Measurements from ENCODE around the gene NTRK1.

NTRK1 gene

GRCh38 chr1:156899956-156900718, 39.5 kb downstream of the NTRK1 start:
- DNase-seq, result no peak

- no peak for DNase-seq
Measured at GRCh38 chr1:156900896-156901589, 40.4 kb downstream of the NTRK1 start.

- no peak for DNase-seq
Measured at GRCh38 chr1:156901590-156901900, 40.9 kb downstream of the NTRK1 start.

GRCh38 chr1:156901966-156902915, 41.6 kb downstream of the NTRK1 start:
- no peak for DNase-seq

GRCh38 chr1:156903328-156904091, 42.8 kb downstream of the NTRK1 start:
- no peak for DNase-seq

- no peak for DNase-seq
Measured at GRCh38 chr1:156904187-156904959, 43.7 kb downstream of the NTRK1 start.

- no peak for DNase-seq
Measured at GRCh38 chr1:156905176-156905575, 44.5 kb downstream of the NTRK1 start.

- DNase-seq, result no peak
Measured at GRCh38 chr1:156905651-156906050, 45.0 kb downstream of the NTRK1 start.

GRCh38 chr1:156906206-156906906, 45.7 kb downstream of the NTRK1 start:
- DNase-seq, result no peak

- DNase-seq, result no peak
Measured at GRCh38 chr1:156908541-156908940, 47.9 kb downstream of the NTRK1 start.

GRCh38 chr1:156908955-156909354, 48.3 kb downstream of the NTRK1 start:
- no peak for DNase-seq

GRCh38 chr1:156909671-156910070, 49.0 kb downstream of the NTRK1 start:
- DNase-seq, result no peak

- peak in 1 of 2 experiments; percentile 14 for DNase-seq
Measured at GRCh38 chr1:156910309-156910782, 49.7 kb downstream of the NTRK1 start.

- no peak for DNase-seq
Measured at GRCh38 chr1:156911577-156912298, 51.1 kb downstream of the NTRK1 start.

GRCh38 chr1:156912310-156912709, 51.6 kb downstream of the NTRK1 start:
- DNase-seq, result no peak

- peak in 1 of 2 experiments; percentile 21 for DNase-seq
Measured at GRCh38 chr1:156912861-156913808, 52.5 kb downstream of the NTRK1 start.

GRCh38 chr1:156913809-156914387, 53.2 kb downstream of the NTRK1 start:
- DNase-seq, result no peak

GRCh38 chr1:156914440-156914856, 53.8 kb downstream of the NTRK1 start:
- DNase-seq, result no peak

Measured in NCI-H446 (cell line).